G401 (cell line): ENCODE results near the gene PLEKHA7. TPM values are rescaled to one million over a fixed set of nuclear protein-coding genes. Genes with fewer than 3 reads are reported as not detected.

ENCODE experiments used
- DNase-seq: peaks from one replicate; pipeline ENCODE4 v3.0.0-alpha.2; 2015; ENCODE audit warnings: low spot score
- in situ Hi-C: cut with HindIII; loops from 2 replicates; pipeline ENCODE4 v1.10.0; 2016; ENCODE audit warnings: low sequenced_read_pairs, mixed read lengths
- total RNA-seq: library from RNA; depleted of rRNA; stranded (reverse); fragments of >200 nt; shearing (Covaris generic); gene quantifications from 2 replicates; pipeline ENCODE4 v1.2.3, GENCODE V29; 2014

The PLEKHA7 gene
- total RNA-seq, 1 experiment from 2014 or later, result 0.03 TPM

DNA sequence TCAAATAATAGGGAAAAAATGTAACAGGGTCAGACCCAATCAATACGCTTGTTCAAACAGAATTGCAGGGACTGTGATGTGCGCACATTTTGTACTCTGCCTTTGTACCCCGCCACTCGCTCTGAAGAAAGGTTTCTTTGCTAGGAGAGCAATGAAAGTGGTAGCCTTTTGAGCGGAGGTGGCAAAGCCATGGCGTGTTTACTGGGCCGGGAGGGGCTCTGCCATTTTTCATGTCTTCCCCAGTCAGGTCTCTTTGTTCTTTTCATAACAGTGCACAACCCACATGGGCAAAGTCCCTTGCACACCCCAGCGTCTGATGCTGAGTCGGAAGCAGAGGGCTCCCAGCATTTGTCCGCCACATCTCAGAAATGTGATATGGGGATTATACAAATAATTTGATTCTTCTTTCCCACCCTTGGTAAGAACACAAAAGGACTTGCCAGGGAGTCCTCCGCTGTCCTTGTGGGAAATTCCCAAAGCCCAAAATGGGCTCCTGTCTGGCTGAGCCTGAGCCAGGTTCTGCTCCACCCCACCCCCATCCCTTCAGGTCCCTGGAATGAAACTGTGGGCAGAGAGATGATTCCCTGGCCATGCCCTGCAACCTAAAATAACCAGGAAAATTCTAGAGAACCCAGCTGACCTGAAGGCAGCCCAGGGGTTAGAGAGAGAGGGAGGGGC lies 239.1 kb downstream of the PLEKHA7 start:
- in situ Hi-C loops, result no loop called here
- no peak for DNase-seq

DNA sequence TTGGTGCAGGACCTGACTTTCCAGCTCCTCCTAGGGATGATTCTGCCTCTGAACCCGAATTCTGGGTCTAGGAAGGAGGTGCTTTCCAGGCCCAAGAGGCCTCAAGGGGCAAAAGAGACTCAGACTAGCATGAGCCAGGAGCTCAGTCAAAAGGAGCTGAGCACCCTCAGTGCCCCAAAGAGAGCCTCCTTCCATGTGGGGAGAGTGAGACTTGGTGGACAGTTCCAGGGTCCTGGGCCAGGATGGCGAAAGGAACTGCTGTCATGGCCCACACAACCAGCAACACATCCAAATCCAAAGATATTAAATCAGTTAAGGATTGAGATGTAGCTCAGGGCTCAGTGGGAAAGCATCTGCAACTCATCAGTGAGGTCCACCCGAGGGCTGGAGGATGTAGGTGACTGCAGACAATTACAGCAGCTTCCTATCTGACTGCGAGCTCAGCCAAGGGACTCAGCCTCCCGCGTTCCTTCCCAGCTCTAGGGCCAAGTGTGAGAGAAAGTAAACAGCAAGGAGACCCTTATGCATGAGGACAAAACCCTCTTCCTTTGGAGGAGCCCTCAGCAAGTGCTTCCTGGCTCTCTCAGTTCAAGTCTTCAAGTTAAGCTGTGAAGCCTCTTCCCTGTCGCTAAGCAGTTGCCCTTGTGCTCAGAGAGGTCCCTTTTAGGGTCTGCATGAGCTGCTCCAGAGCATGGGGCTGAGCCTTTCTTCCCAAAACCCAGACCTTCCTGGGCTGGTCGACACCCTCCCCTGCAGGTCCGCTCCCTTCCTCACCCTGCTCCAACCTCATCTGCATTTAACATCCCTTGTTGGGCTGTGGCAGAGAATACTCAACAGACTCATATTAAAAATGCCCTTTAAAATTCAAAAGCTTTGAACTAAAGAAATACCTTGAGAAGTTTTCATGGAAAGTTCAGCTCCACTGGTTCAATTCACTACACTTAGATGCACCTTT lies 240.0 kb downstream of the PLEKHA7 start:
- no peak for DNase-seq
- in situ Hi-C loops, result no loop called here

DNA sequence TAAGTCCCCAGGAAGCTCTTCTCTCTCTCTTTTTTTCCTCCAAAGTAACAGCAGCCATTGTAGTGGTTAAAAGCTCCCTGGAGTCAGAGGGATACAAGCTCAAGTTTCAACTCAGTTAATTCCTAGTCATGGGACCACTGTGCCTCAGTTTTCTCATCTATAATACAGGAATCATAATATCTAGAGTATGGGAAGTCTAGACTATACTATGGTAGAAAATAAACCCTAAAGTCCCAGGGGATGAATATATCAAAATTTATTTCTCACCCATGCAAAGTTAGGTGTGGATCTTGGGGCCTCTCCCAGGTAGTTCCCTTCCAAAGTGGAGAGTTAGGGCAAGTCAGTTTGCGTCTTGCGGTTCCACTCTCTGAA lies 242.1 kb downstream of the PLEKHA7 start:
- in situ Hi-C loops, result no loop called here

DNA sequence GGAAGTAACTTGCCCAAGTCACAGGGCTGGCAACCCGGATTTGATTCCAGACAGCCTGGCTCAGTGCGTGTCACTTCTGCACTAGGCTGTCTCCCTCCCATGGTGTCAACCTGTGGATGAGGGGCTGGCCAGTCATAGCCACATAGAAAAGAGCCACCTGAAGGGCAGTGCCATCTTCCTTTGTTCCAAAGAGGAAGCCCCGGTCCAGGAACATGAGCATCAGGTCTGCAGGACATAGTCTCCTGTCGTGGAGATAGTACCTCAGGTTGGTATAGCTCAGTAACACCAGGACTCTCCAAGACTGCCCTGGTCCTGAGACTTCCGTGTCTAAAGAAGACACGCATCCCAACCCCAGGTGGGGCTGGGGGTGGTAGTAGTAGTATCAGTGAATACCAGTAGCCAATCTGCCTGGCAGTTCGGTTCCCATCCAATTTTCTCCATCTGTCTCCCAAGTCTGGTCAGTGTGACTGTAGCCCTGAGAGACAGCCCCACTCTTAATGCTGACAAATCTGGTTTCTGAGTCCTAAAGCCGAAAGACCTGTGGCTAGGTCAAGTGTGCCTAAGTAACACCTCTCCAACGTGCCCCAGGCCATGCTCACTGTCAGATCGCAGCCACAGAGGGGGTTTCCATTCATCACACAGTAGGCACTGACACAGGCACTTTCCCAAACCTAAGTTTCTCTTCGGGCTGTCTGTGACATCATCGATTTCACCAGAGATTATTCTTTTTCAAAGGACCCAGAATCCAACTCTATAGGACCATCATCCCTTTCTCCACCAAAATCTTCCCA lies 242.7 kb downstream of the PLEKHA7 start:
- DNase-seq, result no peak
- in situ Hi-C loops, result no loop called here

More for the DNA sequence above, 242.1 kb downstream of the PLEKHA7 start:
- DNase-seq, result no peak

DNA sequence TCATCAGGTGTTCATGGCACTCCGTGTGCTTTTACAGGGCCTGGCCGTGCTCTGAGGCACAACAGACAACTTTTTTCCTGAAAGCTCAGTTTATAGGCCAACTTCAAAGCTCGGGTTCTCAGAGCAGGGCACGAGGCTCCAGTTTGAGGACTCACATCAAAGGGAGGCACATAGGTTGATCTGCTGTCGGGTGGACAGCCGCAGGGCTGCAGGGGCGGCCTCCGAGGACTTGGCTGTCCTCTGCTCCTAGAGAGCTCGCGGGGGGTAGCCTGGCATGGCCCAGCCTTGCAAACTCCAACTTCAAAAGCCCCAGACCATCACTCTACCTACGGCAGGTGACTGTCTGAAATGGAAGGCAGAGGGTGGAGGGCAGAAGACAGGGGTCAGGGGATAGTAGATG lies 244.2 kb downstream of the PLEKHA7 start:
- in situ Hi-C loops, result no loop called here
- DNase-seq, result no peak

DNA sequence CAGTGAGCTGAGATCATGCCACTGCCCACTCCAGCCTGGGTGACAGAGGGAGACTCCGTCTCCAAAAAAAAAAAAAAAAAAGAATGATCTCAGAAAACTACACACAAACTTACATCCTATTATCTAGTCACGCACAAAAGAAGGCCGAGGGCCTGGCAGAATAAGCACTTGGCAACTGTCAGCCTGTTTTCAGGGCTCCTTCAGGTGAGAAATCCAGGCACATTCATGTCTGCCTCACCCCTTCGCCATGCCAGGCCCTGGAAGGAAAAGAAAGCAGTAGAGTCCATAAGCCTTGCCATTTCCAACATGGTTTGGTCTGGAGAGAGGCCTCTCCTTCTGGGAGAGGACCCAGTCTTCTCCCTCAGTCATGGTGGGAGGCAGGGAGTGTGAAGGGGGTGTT lies 244.8 kb downstream of the PLEKHA7 start:
- in situ Hi-C loops, result no loop called here
- DNase-seq, result no peak

DNA sequence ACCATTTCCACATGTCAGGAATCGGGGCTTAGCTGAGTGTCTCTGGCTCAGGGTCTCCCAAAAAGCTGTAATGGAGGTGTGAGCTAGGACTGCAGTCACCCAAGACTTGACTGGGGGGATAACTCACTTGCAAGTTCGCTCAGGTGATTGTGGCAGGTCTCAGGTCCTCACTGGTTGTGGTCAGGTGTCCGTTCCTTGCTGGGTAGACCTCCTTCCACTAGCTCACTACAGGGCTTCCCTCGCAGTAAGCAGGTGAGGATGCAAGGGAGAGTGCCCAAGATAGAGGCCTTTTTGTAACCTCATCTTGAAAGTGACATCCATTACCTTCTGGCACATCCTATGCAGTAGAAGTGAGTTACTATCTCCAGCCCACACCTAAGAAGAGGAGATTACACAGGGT lies 246.3 kb downstream of the PLEKHA7 start:
- in situ Hi-C loops, result no loop called here

DNA sequence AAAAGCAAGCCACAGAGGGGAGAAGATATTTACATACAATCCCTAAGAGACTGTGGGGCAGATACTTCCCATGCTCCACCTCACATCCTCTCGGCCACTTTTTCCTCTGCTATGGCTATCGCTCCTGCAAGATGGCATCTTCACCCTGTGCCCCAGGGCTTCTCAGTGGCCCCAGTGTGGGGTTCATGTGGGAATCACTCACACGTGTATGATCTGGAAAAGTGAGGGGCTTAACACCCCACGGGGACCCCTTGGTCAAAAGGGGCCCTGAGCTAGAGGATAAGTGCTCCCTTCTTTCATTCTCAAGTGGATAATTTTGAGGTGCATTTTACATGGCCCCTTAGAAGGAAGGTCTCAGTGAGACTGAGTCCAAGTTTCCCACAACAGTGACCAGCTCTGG lies 247.1 kb downstream of the PLEKHA7 start:
- in situ Hi-C loops, result no loop called here
- no peak for DNase-seq

More for the DNA sequence above, 246.3 kb downstream of the PLEKHA7 start:
- DNase-seq, result no peak

DNA sequence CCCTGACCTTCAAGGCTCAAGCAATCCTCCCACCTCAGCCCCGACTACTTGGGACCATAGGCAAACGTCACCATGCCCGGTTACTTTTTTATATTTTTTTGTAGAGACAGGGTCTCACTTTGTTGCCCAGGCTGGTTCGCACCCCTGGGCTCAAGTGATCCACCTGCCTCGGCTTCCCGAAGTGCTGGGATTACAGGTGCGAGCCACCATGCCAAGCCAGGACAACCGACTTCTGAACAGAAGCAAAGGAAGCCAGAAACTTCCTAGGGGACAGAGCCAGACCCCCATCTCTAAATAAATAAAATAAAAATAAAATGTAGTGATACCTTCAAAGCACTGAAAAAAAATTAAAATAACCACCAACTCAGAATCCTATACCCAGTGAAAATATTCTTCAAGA lies 249.3 kb downstream of the PLEKHA7 start:
- in situ Hi-C loops, result no loop called here
- DNase-seq, result no peak

DNA sequence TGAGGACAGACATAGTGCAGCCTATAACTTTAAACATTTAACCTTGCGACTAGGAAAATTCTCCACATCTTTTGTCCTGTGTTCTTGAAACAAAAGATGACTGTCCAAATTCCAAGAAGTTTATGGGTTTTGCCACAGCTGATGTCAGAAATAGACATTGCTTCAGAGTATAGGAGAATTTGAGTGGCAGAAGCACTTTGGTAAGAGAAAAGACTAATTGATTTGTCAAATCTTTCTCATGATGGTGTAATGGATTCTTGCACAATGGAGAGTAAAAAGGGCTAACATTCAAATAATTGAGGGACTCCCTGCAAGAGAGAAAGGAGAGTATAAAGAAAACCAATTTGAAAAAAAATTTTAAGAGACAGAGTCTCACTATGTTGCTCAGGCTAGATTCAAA lies 250.5 kb downstream of the PLEKHA7 start:
- no peak for DNase-seq

DNA sequence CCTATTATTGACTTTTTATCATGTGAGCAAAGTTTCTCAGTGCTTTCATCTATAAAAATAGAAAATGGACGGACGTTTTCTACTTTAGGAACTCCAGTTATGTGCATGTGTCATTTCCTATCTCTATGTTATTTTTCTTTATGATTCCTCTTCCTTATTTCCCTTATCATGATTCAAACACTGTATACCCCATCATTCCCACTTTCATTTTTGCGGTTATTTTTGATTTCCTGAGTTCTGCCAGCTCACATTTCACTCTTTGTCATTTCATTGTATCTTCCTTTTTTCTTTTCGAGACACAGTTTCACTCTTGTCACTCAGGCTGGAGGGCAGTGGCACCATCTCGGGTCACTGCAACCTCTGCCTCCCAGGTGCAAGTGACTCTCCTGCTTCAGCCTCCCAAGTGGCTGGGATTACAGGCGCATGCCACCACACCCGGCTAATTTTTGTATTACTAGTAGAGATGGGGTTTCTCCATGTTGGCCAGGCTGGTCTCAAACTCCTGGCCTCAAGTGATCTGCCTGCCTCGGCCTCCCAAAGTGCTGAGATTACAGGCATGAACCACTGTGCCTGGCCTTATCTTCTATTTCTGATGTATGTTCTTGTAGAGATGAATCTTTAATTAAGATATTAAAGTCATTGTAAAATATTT lies 254.2 kb downstream of the PLEKHA7 start:
- DNase-seq, result no peak
- in situ Hi-C loops, result no loop called here

More for the DNA sequence above, 250.5 kb downstream of the PLEKHA7 start:
- in situ Hi-C loops, result no loop called here

DNA sequence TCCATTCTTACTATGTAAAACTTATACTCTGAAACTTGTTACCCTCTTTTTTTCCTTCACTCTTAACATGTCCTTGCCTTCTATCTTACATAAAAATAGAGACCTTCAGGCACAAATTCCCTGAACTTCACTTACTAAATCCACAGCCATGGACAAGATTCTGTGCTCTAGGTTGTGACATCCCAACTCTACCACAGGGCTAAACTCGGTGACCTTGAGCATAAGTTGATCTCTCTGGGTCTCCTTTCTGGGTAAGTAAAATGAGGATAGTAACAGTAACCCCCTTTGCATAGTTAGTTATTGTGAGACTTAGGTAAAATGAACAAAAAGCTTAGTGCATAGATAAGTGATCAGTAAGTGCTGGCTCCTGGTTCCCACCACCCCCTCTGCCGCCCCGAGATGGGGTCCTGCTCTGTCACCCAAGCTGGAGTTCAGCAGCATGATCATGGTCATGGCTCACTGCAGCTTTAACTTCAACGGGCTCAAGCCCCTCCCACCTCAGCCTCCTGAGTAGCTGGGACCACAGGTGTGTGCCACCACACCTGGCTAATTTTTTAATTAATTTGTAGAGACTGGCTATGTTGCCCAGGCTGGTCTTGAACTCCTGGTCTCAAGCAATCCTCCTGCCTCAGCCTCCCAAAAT lies 255.7 kb downstream of the PLEKHA7 start:
- in situ Hi-C loops, result no loop called here
- no peak for DNase-seq

DNA sequence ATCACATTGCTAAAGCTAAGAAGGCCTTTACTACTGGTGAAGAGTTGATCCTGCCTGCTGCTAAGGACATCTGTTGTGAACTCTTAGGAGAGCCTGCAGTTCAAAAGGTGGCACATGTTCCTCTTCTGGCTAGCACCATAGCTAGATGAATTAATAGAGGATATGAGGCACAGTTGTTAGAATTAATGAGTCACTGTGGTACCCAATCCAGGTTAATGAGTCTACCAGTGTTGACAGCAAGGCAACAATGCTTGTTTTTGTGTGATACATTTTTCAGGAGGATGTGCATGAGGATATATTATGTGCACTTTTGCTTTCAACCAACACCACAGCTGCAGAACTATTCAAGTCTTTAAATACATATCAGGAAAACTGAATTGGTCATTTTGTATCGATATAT lies 263.8 kb downstream of the PLEKHA7 start:
- no peak for DNase-seq
- in situ Hi-C loops, result no loop called here

DNA sequence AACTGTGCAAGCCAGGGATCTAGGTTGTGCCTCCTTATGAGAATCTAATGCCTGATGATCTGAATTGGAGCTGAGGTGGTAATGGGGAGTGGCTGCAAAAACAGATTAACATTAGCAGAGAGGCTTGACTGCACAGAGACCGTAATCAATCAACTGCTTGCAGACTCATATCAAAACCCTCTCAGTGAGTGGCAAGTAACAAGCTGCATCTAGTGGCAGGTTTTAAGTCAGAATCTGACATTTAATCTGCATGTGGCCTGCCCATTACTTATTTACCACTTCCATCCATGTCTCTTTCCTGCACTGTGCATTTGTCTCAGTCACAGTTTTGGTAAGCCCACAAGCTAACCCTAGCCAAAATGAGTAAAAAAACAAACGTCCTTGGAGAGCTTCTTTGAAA lies 264.5 kb downstream of the PLEKHA7 start:
- in situ Hi-C loops, result no loop called here
- no peak for DNase-seq

DNA sequence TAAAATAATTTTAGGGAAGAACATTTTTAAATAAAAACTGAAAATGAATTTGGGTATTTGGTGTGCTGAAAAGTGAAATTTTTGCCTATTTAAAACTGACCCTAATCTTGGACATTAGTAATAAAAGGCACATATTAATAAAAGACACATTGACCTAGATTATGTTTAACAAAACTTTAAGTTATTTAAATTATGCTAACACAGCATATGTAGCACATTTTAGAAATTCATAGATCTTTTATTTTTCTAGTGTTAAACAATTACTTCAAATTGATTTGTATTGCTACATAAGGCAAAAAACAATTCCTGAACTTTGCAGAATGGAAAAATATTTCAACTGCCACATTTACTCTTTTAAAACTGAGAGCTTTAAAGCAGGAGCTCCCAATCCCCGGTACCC lies 265.1 kb downstream of the PLEKHA7 start:
- in situ Hi-C loops, result no loop called here
- no peak for DNase-seq

DNA sequence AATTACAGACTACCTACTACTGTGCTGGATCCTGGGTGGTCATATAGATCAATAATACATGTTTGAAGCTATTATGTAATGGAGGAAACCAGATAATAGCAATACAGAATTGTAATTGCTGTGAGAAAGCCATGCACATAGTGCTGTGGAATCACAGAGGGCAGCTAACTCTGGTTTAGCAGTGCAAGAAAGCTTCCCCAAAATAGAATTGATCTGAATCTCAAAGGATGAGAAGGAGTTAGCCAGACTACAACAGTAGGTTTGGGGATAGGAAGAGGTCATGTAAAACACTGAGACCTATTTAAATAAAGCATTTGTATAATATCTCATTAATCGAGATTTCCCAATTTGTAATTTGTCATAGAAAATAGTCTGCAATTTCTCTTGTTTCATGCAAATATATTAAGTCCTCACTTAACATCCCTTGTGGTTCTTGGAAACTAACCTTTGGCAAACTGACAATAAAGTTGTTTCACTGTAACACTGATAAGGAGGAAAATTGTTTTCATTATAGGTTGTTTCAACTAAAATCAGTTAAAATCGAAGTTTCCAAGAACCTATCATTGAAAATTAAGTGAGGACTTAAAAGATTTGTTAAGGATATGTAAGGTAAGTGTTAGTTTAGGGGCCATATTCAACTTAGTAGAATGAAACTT lies 268.1 kb downstream of the PLEKHA7 start:
- in situ Hi-C loops, result no loop called here
- DNase-seq, result no peak

DNA sequence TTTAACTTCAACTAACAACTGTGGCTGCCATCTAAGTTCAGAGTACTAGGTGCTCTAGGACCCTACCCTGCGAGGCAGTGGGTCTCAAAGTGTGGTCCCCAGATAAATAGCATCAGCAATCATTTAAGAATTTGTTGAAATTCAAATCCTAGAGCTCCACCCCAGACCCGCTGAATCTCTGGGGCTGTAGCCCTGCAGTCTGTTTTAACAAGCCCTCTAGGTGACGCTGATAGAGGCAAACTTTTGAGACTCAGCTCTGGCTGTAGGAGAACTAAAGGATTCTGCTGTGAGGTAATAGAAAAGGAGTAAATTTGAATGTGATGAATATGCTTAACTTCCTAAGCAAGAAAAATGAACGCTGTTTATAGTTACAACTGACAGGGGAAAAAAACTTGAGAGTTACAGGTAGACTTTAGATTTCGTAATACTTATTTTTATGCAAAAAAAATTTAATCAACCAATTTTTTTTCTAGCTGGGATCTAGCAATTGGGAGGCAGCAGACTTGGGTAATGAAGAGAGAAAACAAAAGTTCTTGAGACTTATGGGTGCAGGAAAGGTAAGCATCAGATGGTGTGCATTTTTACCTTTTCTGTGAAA lies 270.0 kb downstream of the PLEKHA7 start:
- DNase-seq, result no peak
- in situ Hi-C loops, result no loop called here

DNA sequence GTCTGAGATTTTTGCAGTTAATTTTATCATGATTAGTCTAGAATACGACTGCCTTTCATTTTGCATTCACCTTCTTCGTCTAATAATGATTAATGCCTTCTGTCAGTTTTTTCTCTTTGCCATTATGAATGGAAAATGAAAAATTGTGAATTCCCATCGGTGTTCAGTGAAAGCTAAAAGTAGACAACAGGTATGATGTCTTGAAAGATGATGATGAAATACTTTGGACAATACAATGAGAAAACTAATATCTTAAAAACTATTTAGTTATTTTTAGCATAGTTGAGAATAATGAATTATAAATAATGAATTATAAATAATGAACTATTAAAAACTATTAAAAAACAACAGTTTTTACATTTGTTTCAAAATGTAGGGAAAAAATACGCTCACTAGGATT lies 270.7 kb downstream of the PLEKHA7 start:
- in situ Hi-C loops, result no loop called here
- no peak for DNase-seq
